NB4 (cell line): Measurements from ENCODE around the gene TDRD15.

Experiments used
- MYC ChIP-seq: IDR thresholded peaks from 2 replicates; pipeline ENCODE4 v1.6.1; 2011; ENCODE audit warnings: low read depth, low read length
- POLR2A ChIP-seq: IDR thresholded peaks from 2 replicates; pipeline ENCODE4 v1.6.1; 2011; ENCODE audit warnings: mild to moderate bottlenecking; ENCODE audit not compliant: insufficient read length; ENCODE audit errors: extremely low read depth
- TF ChIP-seq, protein P1 (sequence below): IDR thresholded peaks from one replicate; pipeline ENCODE4 v1.5.1; 2012; ENCODE audit warnings: low read depth, low read length
- TF ChIP-seq, protein P2 (sequence below): IDR thresholded peaks from 2 replicates; pipeline ENCODE4 v1.6.1; 2011; ENCODE audit warnings: low read depth, low read length

DNA sequence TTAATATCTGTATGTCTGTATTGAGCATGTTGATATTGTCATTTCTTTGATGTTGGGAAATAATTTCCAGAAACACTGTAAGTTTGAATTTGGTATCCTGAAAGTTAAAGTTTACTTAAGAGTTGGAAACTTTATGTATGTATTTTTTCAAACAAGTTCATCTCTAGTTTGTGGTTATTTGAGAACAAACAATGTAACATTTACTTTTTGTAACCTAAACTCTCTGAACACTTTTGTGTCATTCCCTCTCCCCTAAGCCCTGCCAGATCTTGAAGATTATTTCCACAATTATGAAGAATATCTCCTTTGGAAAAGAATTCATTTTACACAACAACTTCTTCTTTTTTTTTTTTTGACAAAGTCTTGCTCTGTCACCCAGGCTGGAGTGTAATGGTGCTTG is 24.9 kb downstream of the TDRD15 start:
- no peak for TF ChIP-seq MYC
- TF ChIP-seq, protein P1, sequence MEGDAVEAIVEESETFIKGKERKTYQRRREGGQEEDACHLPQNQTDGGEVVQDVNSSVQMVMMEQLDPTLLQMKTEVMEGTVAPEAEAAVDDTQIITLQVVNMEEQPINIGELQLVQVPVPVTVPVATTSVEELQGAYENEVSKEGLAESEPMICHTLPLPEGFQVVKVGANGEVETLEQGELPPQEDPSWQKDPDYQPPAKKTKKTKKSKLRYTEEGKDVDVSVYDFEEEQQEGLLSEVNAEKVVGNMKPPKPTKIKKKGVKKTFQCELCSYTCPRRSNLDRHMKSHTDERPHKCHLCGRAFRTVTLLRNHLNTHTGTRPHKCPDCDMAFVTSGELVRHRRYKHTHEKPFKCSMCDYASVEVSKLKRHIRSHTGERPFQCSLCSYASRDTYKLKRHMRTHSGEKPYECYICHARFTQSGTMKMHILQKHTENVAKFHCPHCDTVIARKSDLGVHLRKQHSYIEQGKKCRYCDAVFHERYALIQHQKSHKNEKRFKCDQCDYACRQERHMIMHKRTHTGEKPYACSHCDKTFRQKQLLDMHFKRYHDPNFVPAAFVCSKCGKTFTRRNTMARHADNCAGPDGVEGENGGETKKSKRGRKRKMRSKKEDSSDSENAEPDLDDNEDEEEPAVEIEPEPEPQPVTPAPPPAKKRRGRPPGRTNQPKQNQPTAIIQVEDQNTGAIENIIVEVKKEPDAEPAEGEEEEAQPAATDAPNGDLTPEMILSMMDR = no peak
- no peak for TF ChIP-seq POLR2A
- TF ChIP-seq, protein P2, sequence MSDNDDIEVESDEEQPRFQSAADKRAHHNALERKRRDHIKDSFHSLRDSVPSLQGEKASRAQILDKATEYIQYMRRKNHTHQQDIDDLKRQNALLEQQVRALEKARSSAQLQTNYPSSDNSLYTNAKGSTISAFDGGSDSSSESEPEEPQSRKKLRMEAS = no peak
